Amygdala (tissue), 56 donors: ENCODE data around the gene TSSK3.
A peak's percentile ranks its signal among the peaks of the same experiment; 100 is the strongest.
"Not testable (repeated sequence)": the region's sequence is repeated elsewhere in the genome, so short reads cannot be mapped to it uniquely, and the experiment has no call there.

ENCODE experiments used
- DNase-seq, 56 donors: peaks; one replicate each; lab custom pipeline; 2025; lab: John Stamatoyannopoulos, UW

Gene TSSK3

GRCh38 chr1:32337855-32338636 is 24.3 kb upstream of the TSSK3 start:
- peak in 53 of 56 donors; percentile 43 to 94 (median 78) for DNase-seq

GRCh38 chr1:32338637-32339145 is 23.6 kb upstream of the TSSK3 start:
- peak in 5 of 56 donors; percentile 58 to 76 (median 62) for DNase-seq

GRCh38 chr1:32339363-32339978 is 22.9 kb upstream of the TSSK3 start:
- DNase-seq, result peak in 1 of 56 donors; percentile 35

- DNase-seq, result peak in 12 of 56 donors; percentile 15 to 50 (median 34)
Measured at GRCh38 chr1:32341186-32341757, 21.1 kb upstream of the TSSK3 start.

GRCh38 chr1:32341971-32342370 is 20.4 kb upstream of the TSSK3 start:
- no peak for DNase-seq

GRCh38 chr1:32342704-32343103 is 19.6 kb upstream of the TSSK3 start:
- no peak for DNase-seq

- DNase-seq, result no peak
Measured at GRCh38 chr1:32345289-32345827, 17.0 kb upstream of the TSSK3 start.

GRCh38 chr1:32346532-32347157 is 15.7 kb upstream of the TSSK3 start:
- no peak for DNase-seq

GRCh38 chr1:32349211-32349708 is 13.1 kb upstream of the TSSK3 start:
- no peak for DNase-seq

- DNase-seq, result peak in 43 of 56 donors; percentile 40 to 91 (median 80)
Measured at GRCh38 chr1:32350785-32351398, 11.4 kb upstream of the TSSK3 start.

GRCh38 chr1:32351399-32352238 is 10.7 kb upstream of the TSSK3 start:
- DNase-seq, result peak in 54 of 56 donors; percentile 67 to 94 (median 85)

GRCh38 chr1:32352239-32352745 is 10.0 kb upstream of the TSSK3 start:
- DNase-seq, result peak in 3 of 56 donors; percentile 58 to 69 (median 61)

- no peak for DNase-seq
Measured at GRCh38 chr1:32352831-32353383, 9.4 kb upstream of the TSSK3 start.

- DNase-seq, result no peak
Measured at GRCh38 chr1:32353431-32353830, 8.9 kb upstream of the TSSK3 start.

- no peak for DNase-seq
Measured at GRCh38 chr1:32353886-32354570, 8.3 kb upstream of the TSSK3 start.

GRCh38 chr1:32355778-32356177 is 6.6 kb upstream of the TSSK3 start:
- DNase-seq, result not testable (repeated sequence)

- DNase-seq, result no peak
Measured at GRCh38 chr1:32356478-32356877, 5.9 kb upstream of the TSSK3 start.

GRCh38 chr1:32357614-32358013 is 4.7 kb upstream of the TSSK3 start:
- no peak for DNase-seq
